HepG2 (cell line): ENCODE measurements around the gene PLCXD1. TPM values are rescaled to one million over a fixed set of nuclear protein-coding genes. Genes with fewer than 3 reads are reported as not detected.

Experiments
- ARNT2 ChIP-seq: sonication (generic); formaldehyde crosslinking; IDR thresholded peaks from 2 replicates; pipeline ENCODE4 v1.8.0; 2022; ENCODE audit warnings: mild to moderate bottlenecking, low read depth, missing genetic modification reagents, moderate library complexity
- HNF4G ChIP-seq, 2 experiments: sonication (generic) in 1 of 2; formaldehyde crosslinking in 1 of 2; IDR thresholded peaks; 2 replicates each; pipeline versions ENCODE4 v1.4.0 to v1.6.1; 2011 to 2020; ENCODE audit warnings: borderline replicate concordance in 2 of 2, low read depth in 2 of 2, mild to moderate bottlenecking in 2 of 2, low read length in 1 of 2, missing genetic modification reagents in 1 of 2, moderate library complexity in 1 of 2
- KDM5A ChIP-seq: fragments of 200-600 bp; sonication (generic); IDR thresholded peaks from 2 replicates; pipeline ENCODE4 v1.7.0; 2018; ENCODE audit warnings: antibody characterized with exemption, mild to moderate bottlenecking, low read length, borderline replicate concordance
- MBNL3 ChIP-seq: fragments of 250-450 bp; sonication (Bioruptor Pico); conservative IDR thresholded peaks from 2 replicates; pipeline ENCODE4 v1.8.0; 2022; ENCODE audit warnings: mild to moderate bottlenecking, inconsistent platforms
- NFRKB ChIP-seq: fragments of 450-650 bp; IDR thresholded peaks from 2 replicates; pipeline ENCODE4 v1.6.1; 2017
- POLR2AphosphoS5 ChIP-seq: IDR thresholded peaks from 2 replicates; pipeline ENCODE4 v1.6.1; 2012; ENCODE audit warnings: low read depth, low read length
- SMAD9 ChIP-seq: sonication (generic); formaldehyde crosslinking; IDR thresholded peaks from 2 replicates; pipeline ENCODE4 v1.5.1; 2020; ENCODE audit warnings: mild to moderate bottlenecking, missing genetic modification reagents
- YEATS4 ChIP-seq: sonication (generic); formaldehyde crosslinking; IDR thresholded peaks from 2 replicates; pipeline ENCODE4 v1.4.0; 2020; ENCODE audit warnings: missing genetic modification reagents, borderline replicate concordance
- ZFP36L1 ChIP-seq: sonication (generic); formaldehyde crosslinking; IDR thresholded peaks from 2 replicates; pipeline ENCODE4 v1.8.0; 2022; ENCODE audit warnings: mild to moderate bottlenecking, missing genetic modification reagents, moderate library complexity
- ZNF10 ChIP-seq: sonication (generic); formaldehyde crosslinking; IDR thresholded peaks from 2 replicates; pipeline ENCODE4 v1.4.0; 2020; ENCODE audit warnings: mild to moderate bottlenecking, low read depth, missing genetic modification reagents, borderline replicate concordance
- ZNF263 ChIP-seq: sonication (generic); formaldehyde crosslinking; IDR thresholded peaks from 2 replicates; pipeline ENCODE4 v1.4.0; 2020; ENCODE audit warnings: missing genetic modification reagents
- ZNF773 ChIP-seq: sonication (generic); formaldehyde crosslinking; IDR thresholded peaks from 2 replicates; pipeline ENCODE4 v1.4.0; 2020; ENCODE audit warnings: missing genetic modification reagents, borderline replicate concordance
- polyA plus RNA-seq, 8 experiments: library from polyadenylated mRNA; depleted of rRNA in 3 of 8; stranded (reverse) in 7 of 8; unstranded in 1 of 8; fragments of >200 nt; fragmentation: Illumina TruSeq in 4 of 8; extraction: Trizol in 4 of 8; gene quantifications; 2 replicates each; pipeline versions ENCODE4 v1.2.1 to v1.2.3, GENCODE V29; 2011 to 2016; ENCODE audit warnings: low read depth in 4 of 8, missing spikeins in 1 of 8, mixed read lengths in 1 of 8; ENCODE audit not compliant: insufficient read depth in 1 of 8
- total RNA-seq, 5 experiments: library from RNA; depleted of rRNA; stranded (reverse); fragments of >200 nt; fragmentation: Illumina TruSeq; extraction: Trizol; gene quantifications; 2 replicates each; pipeline ENCODE4 v1.2.3, GENCODE V29; 2016; ENCODE audit warnings: low read depth in 1 of 5
- TF ChIP-seq, protein P1 (sequence below): sonication (generic); formaldehyde crosslinking; IDR thresholded peaks from 2 replicates; pipeline ENCODE4 v1.4.0; 2020; ENCODE audit warnings: mild to moderate bottlenecking, missing genetic modification reagents, borderline replicate concordance
- TF ChIP-seq, protein P2 (sequence below): sonication (generic); formaldehyde crosslinking; IDR thresholded peaks from 2 replicates; pipeline ENCODE4 v1.8.0; 2022; ENCODE audit warnings: missing genetic modification reagents, mild to moderate bottlenecking, inconsistent platforms, borderline replicate concordance
- TF ChIP-seq, protein P3 (sequence below): sonication (generic); formaldehyde crosslinking; IDR thresholded peaks from 2 replicates; pipeline ENCODE4 v1.4.0; 2020; ENCODE audit warnings: missing genetic modification reagents, borderline replicate concordance
- TF ChIP-seq, protein P4 (sequence below): sonication (generic); formaldehyde crosslinking; IDR thresholded peaks from 2 replicates; pipeline ENCODE4 v1.5.0; 2020; ENCODE audit warnings: mild to moderate bottlenecking, missing genetic modification reagents

The PLCXD1 gene
- total and polyA plus RNA-seq, 2 of the 13 experiments (the other 11 are each of a cell fraction or from before 2014, with no cell fraction given) = 87.7 to 153 TPM

DNA sequence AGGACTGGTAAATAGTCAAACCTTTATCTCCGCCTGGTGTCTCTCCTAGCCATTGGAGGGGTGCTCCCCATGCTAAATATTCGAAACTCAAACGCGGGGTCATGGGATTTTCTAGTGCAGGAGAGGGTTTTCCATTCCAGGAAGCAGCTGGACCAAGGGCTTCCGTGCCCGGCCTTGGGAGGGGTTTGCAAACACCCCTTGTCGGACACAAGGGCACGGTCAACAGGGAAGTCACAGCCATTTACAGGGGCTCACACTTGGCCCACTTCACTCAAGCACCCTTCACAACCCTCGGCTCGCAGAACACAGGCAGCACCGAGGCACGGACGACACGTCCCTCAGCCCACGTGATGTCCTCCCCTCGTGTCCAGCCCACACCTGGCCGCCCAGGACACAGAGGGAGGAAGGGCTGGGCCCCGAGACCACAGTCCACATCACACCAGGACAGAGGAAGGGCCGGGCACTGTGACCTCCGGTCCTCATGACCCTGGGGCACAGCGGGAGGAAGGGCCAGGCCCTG is 10.3 kb upstream of the PLCXD1 start (continued):
- TF ChIP-seq, protein P1, sequence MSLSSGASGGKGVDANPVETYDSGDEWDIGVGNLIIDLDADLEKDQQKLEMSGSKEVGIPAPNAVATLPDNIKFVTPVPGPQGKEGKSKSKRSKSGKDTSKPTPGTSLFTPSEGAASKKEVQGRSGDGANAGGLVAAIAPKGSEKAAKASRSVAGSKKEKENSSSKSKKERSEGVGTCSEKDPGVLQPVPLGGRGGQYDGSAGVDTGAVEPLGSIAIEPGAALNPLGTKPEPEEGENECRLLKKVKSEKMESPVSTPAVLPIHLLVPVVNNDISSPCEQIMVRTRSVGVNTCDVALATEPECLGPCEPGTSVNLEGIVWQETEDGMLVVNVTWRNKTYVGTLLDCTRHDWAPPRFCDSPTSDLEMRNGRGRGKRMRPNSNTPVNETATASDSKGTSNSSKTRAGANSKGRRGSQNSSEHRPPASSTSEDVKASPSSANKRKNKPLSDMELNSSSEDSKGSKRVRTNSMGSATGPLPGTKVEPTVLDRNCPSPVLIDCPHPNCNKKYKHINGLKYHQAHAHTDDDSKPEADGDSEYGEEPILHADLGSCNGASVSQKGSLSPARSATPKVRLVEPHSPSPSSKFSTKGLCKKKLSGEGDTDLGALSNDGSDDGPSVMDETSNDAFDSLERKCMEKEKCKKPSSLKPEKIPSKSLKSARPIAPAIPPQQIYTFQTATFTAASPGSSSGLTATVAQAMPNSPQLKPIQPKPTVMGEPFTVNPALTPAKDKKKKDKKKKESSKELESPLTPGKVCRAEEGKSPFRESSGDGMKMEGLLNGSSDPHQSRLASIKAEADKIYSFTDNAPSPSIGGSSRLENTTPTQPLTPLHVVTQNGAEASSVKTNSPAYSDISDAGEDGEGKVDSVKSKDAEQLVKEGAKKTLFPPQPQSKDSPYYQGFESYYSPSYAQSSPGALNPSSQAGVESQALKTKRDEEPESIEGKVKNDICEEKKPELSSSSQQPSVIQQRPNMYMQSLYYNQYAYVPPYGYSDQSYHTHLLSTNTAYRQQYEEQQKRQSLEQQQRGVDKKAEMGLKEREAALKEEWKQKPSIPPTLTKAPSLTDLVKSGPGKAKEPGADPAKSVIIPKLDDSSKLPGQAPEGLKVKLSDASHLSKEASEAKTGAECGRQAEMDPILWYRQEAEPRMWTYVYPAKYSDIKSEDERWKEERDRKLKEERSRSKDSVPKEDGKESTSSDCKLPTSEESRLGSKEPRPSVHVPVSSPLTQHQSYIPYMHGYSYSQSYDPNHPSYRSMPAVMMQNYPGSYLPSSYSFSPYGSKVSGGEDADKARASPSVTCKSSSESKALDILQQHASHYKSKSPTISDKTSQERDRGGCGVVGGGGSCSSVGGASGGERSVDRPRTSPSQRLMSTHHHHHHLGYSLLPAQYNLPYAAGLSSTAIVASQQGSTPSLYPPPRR (CRISPR knock-in tag) = peak; percentile 65; the same call in 1 of the 2 replicates
- no peak for TF ChIP-seq SMAD9 (CRISPR knock-in tag)
- no peak for TF ChIP-seq KDM5A
- no peak; the same call in 1 of the 2 replicates for TF ChIP-seq POLR2AphosphoS5
- no peak for TF ChIP-seq ZFP36L1 (CRISPR knock-in tag)
- TF ChIP-seq NFRKB = no peak
- TF ChIP-seq, protein P2, sequence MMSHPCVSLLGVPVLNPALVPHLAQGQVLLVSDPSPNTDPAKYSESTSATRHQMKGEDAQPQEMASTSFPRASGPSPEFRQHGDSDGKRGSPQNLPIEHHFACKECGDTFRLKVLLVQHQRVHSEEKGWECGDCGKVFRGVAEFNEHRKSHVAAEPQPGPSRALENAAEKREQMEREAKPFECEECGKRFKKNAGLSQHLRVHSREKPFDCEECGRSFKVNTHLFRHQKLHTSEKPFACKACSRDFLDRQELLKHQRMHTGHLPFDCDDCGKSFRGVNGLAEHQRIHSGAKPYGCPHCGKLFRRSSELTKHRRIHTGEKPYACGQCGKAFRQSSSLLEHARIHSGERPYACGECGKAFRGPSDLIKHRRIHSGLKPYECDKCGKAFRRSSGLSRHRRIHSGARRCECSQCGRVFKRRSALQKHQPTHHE (CRISPR knock-in tag) = no peak
- no peak for TF ChIP-seq HNF4G (IDR thresholded peaks at IDR 0.05; ENCODE audit: borderline replicate concordance, low read depth, low read length)
- TF ChIP-seq HNF4G (CRISPR knock-in tag; IDR thresholded peaks at IDR 0.05; ENCODE audit: borderline replicate concordance, low read depth) = 0 out of 2 replicates have a peak, but pooled peaks have one; percentile 59
- TF ChIP-seq ZNF773 (CRISPR knock-in tag) = no peak
- no peak for TF ChIP-seq ZNF10 (CRISPR knock-in tag)
- TF ChIP-seq, protein P3, sequence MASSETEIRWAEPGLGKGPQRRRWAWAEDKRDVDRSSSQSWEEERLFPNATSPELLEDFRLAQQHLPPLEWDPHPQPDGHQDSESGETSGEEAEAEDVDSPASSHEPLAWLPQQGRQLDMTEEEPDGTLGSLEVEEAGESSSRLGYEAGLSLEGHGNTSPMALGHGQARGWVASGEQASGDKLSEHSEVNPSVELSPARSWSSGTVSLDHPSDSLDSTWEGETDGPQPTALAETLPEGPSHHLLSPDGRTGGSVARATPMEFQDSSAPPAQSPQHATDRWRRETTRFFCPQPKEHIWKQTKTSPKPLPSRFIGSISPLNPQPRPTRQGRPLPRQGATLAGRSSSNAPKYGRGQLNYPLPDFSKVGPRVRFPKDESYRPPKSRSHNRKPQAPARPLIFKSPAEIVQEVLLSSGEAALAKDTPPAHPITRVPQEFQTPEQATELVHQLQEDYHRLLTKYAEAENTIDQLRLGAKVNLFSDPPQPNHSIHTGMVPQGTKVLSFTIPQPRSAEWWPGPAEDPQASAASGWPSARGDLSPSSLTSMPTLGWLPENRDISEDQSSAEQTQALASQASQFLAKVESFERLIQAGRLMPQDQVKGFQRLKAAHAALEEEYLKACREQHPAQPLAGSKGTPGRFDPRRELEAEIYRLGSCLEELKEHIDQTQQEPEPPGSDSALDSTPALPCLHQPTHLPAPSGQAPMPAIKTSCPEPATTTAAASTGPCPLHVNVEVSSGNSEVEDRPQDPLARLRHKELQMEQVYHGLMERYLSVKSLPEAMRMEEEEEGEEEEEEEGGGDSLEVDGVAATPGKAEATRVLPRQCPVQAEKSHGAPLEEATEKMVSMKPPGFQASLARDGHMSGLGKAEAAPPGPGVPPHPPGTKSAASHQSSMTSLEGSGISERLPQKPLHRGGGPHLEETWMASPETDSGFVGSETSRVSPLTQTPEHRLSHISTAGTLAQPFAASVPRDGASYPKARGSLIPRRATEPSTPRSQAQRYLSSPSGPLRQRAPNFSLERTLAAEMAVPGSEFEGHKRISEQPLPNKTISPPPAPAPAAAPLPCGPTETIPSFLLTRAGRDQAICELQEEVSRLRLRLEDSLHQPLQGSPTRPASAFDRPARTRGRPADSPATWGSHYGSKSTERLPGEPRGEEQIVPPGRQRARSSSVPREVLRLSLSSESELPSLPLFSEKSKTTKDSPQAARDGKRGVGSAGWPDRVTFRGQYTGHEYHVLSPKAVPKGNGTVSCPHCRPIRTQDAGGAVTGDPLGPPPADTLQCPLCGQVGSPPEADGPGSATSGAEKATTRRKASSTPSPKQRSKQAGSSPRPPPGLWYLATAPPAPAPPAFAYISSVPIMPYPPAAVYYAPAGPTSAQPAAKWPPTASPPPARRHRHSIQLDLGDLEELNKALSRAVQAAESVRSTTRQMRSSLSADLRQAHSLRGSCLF = no peak
- TF ChIP-seq ZNF263 (CRISPR knock-in tag) = peak; percentile 85
- TF ChIP-seq, protein P4, sequence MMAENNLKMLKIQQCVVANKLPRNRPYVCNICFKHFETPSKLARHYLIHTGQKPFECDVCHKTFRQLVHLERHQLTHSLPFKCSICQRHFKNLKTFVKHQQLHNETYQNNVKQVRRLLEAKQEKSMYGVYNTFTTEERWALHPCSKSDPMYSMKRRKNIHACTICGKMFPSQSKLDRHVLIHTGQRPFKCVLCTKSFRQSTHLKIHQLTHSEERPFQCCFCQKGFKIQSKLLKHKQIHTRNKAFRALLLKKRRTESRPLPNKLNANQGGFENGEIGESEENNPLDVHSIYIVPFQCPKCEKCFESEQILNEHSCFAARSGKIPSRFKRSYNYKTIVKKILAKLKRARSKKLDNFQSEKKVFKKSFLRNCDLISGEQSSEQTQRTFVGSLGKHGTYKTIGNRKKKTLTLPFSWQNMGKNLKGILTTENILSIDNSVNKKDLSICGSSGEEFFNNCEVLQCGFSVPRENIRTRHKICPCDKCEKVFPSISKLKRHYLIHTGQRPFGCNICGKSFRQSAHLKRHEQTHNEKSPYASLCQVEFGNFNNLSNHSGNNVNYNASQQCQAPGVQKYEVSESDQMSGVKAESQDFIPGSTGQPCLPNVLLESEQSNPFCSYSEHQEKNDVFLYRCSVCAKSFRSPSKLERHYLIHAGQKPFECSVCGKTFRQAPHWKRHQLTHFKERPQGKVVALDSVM (CRISPR knock-in tag) = no peak
- peak; percentile 67; the same call in 1 of the 2 replicates for TF ChIP-seq YEATS4 (CRISPR knock-in tag)
- TF ChIP-seq ARNT2 = no peak
- no peak for TF ChIP-seq MBNL3 (CRISPR knock-in tag)
